ENCODE results near the gene CEP152. TPM values are rescaled to one million over a fixed set of nuclear protein-coding genes. Genes with fewer than 3 reads are reported as not detected.
A peak's percentile ranks its signal among the peaks of the same experiment; 100 is the strongest.

Gene CEP152
- total and polyA plus RNA-seq, 5 experiments from 2014 or later: 3.1 to 11.5 (median 5.1) TPM

GRCh38 chr15:48708641-48709040, 102.2 kb downstream of the CEP152 start:
- Mint-ChIP-seq H3K36me3 (peaks cover 5 to 38% (median 8%) of the 10 kb centered on the region in 3 donors), H3K27ac (no peak overlapping the region), H3K4me3 (no peak overlapping the region), H3K27me3 (peaks cover 0 to 3% (median 0%) of the 10 kb centered on the region in 5 donors), H3K9me3 (peaks cover 6 to 72% (median 39%) of the 10 kb centered on the region in 9 donors), H3K4me1 (no peaks in the 10 kb centered on the region)
- ATAC-seq: no peak
- no peak for DNase-seq
- POLR2A ChIA-PET: no interaction called here

DNA sequence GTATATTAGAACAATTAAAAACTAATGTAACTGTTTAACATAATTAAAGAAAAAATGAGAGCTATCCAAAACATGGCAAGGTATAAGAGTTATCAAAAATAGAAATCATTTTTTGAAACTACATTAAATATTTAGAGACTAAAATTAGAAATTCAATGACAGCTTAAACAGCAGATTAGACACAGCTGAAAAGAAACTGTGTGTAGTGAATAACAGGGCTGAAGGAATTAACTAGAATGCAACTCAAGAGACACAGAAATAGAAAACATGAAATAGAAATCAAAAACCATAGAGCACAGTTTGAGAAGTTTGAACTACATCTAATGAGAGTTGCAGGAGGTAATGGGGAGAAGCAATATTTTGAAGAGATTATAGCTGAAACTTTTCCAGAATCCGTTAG, 105.5 kb downstream of the CEP152 start:
- H3K27me3 Mint-ChIP-seq: no peaks in the 10 kb centered on the region
- H3K4me3 Mint-ChIP-seq: no peak overlapping the region
- H3K27ac Mint-ChIP-seq: no peak overlapping the region
- no peak for DNase-seq
- H3K36me3 Mint-ChIP-seq: peaks cover 0 to 36% (median 0%) of the 10 kb centered on the region in 3 donors
- H3K4me1 Mint-ChIP-seq: no peaks in the 10 kb centered on the region
- POLR2A ChIA-PET: no interaction called here
- no peak for ATAC-seq
- peaks cover 6 to 67% (median 38%) of the 10 kb centered on the region in 9 donors for H3K9me3 Mint-ChIP-seq

- POLR2A ChIA-PET: no interaction called here
- Mint-ChIP-seq H3K36me3 (peaks cover 0 to 23% (median 0%) of the 10 kb centered on the region in 3 donors), H3K27me3 (no peaks in the 10 kb centered on the region), H3K27ac (no peak overlapping the region), H3K9me3 (peaks cover 6 to 51% (median 26%) of the 10 kb centered on the region in 9 donors), H3K4me3 (no peak overlapping the region), H3K4me1 (no peaks in the 10 kb centered on the region)
- no peak for DNase-seq
- no peak for ATAC-seq
These were observed 107.3 kb downstream of the CEP152 start for GRCh38 chr15:48703544-48703943.

DNA sequence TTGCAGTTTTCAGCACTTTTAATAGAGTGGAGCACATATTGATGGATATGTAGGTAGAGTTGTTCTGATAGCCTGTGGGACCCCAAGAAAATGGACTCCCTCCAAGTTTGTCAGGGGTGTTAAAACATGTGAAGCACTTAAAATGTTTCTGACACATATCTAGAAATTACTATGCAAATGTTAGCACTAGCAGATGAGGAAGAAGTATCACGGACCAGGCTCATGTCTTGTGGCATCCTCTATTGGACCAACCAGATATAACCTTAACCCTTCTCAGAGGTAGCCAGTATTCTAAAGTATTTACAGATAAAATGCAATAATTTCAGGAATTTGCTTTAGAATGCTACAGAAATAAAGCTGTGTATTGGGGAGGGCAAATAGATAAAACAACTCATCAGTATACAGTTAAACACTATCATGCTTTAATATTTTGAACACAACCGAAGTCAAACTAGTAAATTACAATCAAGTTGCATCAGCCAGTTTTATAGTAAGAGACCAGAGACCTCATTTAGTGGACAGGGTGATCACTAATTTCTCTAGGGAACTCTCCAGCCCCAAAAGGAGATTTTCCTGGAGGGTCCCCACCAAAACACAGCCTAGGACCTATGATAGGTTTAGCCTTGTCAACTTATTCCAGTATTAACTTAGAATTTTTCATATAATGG, 108.2 kb downstream of the CEP152 start:
- POLR2A ChIA-PET: no interaction called here

GRCh38 chr15:48696627-48697312, 114.1 kb downstream of the CEP152 start:
- POLR2A ChIA-PET: no interaction called here
- Mint-ChIP-seq H3K4me1 (no peaks in the 10 kb centered on the region), H3K27ac (no peak overlapping the region), H3K9me3 (no peaks in the 10 kb centered on the region), H3K36me3 (no peaks in the 10 kb centered on the region), H3K4me3 (no peak overlapping the region), H3K27me3 (peaks cover 0 to 5% (median 0%) of the 10 kb centered on the region in 5 donors)
- DNase-seq (no peak), ATAC-seq (no peak)

More for the DNA sequence above, 108.2 kb downstream of the CEP152 start:
- H3K36me3 Mint-ChIP-seq: peaks cover 0 to 20% (median 0%) of the 10 kb centered on the region in 3 donors
- H3K4me1 Mint-ChIP-seq: no peaks in the 10 kb centered on the region
- no peak overlapping the region for H3K4me3 Mint-ChIP-seq
- no peaks in the 10 kb centered on the region for H3K27me3 Mint-ChIP-seq
- ATAC-seq: no peak
- peaks cover 6 to 42% (median 19%) of the 10 kb centered on the region in 9 donors for H3K9me3 Mint-ChIP-seq
- no peak for DNase-seq
- H3K27ac Mint-ChIP-seq: no peak overlapping the region

DNA sequence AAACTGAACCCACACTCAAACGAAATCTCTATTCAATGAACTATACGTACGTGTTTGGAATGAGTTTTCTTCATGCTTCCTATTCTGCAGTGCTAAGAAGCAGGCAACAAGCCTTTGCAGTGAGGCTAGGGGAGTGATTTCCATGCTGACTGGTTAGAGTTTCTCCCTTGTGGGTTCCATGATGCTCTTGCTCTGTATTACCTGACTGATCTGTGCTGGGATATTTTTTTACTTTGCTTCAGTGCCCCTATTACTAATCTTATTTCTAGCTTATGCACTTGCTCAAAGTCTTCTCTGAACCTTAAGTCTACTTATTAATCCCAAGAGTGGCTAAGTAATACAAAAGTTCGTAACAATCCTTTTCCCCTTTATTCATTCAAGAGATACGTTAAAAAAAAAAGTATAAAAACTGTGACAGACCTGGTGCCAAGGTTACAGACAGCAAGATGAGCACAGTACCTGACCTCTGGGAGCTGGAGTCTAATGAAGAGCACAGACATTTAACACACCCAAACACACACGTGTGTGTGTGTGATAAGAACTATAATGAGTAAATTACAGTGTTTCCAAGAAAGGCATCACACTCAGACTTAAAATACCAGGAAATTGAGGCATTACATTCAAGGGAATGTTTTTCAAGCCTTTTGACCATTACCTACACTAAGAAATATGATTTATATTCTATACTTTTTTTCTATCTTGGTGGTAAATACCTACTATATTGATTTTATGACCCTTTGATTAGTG, 114.9 kb downstream of the CEP152 start:
- Mint-ChIP-seq H3K4me1 (no peaks in the 10 kb centered on the region), H3K36me3 (no peaks in the 10 kb centered on the region), H3K27me3 (peaks cover 0 to 5% (median 0%) of the 10 kb centered on the region in 5 donors), H3K9me3 (peaks cover 0 to 2% (median 0%) of the 10 kb centered on the region in 9 donors), H3K27ac (no peak overlapping the region), H3K4me3 (no peak overlapping the region)
- POLR2A ChIA-PET: no interaction called here
- no peak for DNase-seq
- ATAC-seq: no peak

GRCh38 chr15:48695088-48695826, 115.6 kb downstream of the CEP152 start:
- Mint-ChIP-seq H3K36me3 (no peaks in the 10 kb centered on the region), H3K27ac (peak overlapping the region in 1 of 10 donors; percentile 37), H3K9me3 (peaks cover 0 to 2% (median 0%) of the 10 kb centered on the region in 9 donors), H3K27me3 (peaks cover 0 to 5% (median 0%) of the 10 kb centered on the region in 5 donors), H3K4me1 (no peaks in the 10 kb centered on the region), H3K4me3 (no peak overlapping the region)
- ATAC-seq (no peak), DNase-seq (no peak)
- POLR2A ChIA-PET: no interaction called here

DNA sequence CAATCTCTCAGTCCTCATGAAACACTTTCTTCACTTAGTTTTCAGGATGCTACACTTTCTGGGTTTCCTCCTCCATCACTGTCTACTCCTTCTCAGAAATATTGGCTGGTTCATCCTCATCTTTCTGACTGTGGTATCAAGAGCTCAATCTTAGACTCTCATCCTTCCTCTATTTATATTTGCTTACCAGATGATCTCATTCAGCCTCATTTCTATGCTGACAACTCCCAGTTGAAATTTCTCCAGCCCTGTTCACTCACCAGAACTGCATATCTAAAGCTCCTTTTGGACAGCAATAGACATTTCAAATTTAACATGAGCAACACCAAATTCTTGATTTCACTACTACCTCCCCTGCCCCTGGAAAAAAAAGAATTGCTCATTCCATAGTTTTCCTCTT, 117.4 kb downstream of the CEP152 start:
- no peak for DNase-seq
- H3K4me3 Mint-ChIP-seq: no peak overlapping the region
- H3K9me3 Mint-ChIP-seq: peaks cover 0 to 2% (median 0%) of the 10 kb centered on the region in 9 donors
- no peak overlapping the region for H3K27ac Mint-ChIP-seq
- no peak for ATAC-seq
- POLR2A ChIA-PET: no interaction called here
- H3K4me1 Mint-ChIP-seq: no peaks in the 10 kb centered on the region
- H3K27me3 Mint-ChIP-seq: peaks cover 0 to 5% (median 0%) of the 10 kb centered on the region in 5 donors
- H3K36me3 Mint-ChIP-seq: no peaks in the 10 kb centered on the region

- H3K27ac Mint-ChIP-seq: no peak overlapping the region
- peaks cover 0 to 17% (median 11%) of the 10 kb centered on the region in 3 donors for H3K36me3 Mint-ChIP-seq
- H3K4me3 Mint-ChIP-seq: no peak overlapping the region
- ATAC-seq (no peak), DNase-seq (no peak)
- H3K27me3 Mint-ChIP-seq: peaks cover 0 to 9% (median 2%) of the 10 kb centered on the region in 5 donors
- peaks cover 6 to 25% (median 13%) of the 10 kb centered on the region in 9 donors for H3K9me3 Mint-ChIP-seq
- no peaks in the 10 kb centered on the region for H3K4me1 Mint-ChIP-seq
- POLR2A ChIA-PET: no interaction called here
These were observed 122.4 kb downstream of the CEP152 start for GRCh38 chr15:48688493-48688892.

Other genes with a start within 250 kb of the CEP152 start
- gene FBN1, start 165.4 kb downstream of the CEP152 start, total RNA-seq: under 1 TPM; 0.08 to 0.21 TPM
- under 1 TPM in 1 of 3 donors, not detected in 2; 0.01 TPM for gene FBN1, start 165.4 kb downstream of the CEP152 start, polyA plus RNA-seq
- 10 to 100 TPM; 56.6 to 57.1 TPM for gene EID1, start 67.1 kb upstream of the CEP152 start, total RNA-seq
- gene EID1, start 67.1 kb upstream of the CEP152 start, polyA plus RNA-seq: 100 to 1,000 TPM; 117 to 172 (median 160) TPM
- not detected for gene SHC4, start 152.8 kb upstream of the CEP152 start, total RNA-seq
- gene SHC4, start 152.8 kb upstream of the CEP152 start, polyA plus RNA-seq: not detected
- gene SECISBP2L, start 235.4 kb upstream of the CEP152 start, total RNA-seq: 10 to 100 TPM; 53.9 to 57.3 TPM
- 10 to 100 TPM; 17.6 to 25.2 (median 22.7) TPM for gene SECISBP2L, start 235.4 kb upstream of the CEP152 start, polyA plus RNA-seq